K562 (cell line): ENCODE results near the gene GLIS2. TPM values are rescaled to one million over a fixed set of nuclear protein-coding genes. Genes with fewer than 3 reads are reported as not detected.

ENCODE experiments used
- ATAC-seq: fragments of 200-7000 bp; cut with Tn5 transposase; 3 replicates; pipeline ENCODE4 v1.9.1; 2020; ENCODE audit warnings: moderate library complexity
- BruUV-seq: library from RNA; stranded (reverse); fragments of 400-500 nt; replicated peaks from 2 replicates; lab custom pipeline; 2021; lab: Mats Ljungman, UMichigan
- CTCF ChIA-PET: fragments of 300-600 bp; formaldehyde crosslinking; extraction: SDS; loops from one replicate; lab custom pipeline; 2021; ENCODE audit warnings: low intra/inter-chr PET ratio; lab: Yijun Ruan, JAX
- POLR2A ChIA-PET: fragments of 300-600, 350-650 bp; sonication (Branson Sonifier 250); formaldehyde crosslinking; extraction: SDS; loops from one replicate; lab custom pipeline; 2021; ENCODE audit warnings: antibody characterized with exemption, inconsistent platforms; lab: Yijun Ruan, JAX
- DNase-seq, 4 experiments: peaks; one replicate each; pipeline versions ENCODE4 v3.0.0 to v3.0.0-alpha.2; 2011 to 2018; ENCODE audit warnings: low spot score in 3 of 4, mixed read lengths in 3 of 4; ENCODE audit errors: extremely low read depth in 1 of 4
- FAIRE-seq: peaks from 2 replicates; lab custom pipeline; 2011; peaks lifted over from hg19 to GRCh38; lab: Jason Lieb, UNC
- H2AFZ ChIP-seq: 2 replicates; pipeline ENCODE4 v1.6.0; 2011; ENCODE audit warnings: low read depth, low read length, control low read depth, inconsistent platforms
- H3K27ac ChIP-seq: fragments of 200-600 bp; 3 replicates; pipeline ENCODE4 v1.8.0; 2011; ENCODE audit warnings: low read depth, mild to moderate bottlenecking, control low read depth, inconsistent platforms, low read length, moderate library complexity, mixed read lengths; ENCODE audit errors: extremely low read depth
- H3K27me3 ChIP-seq, 2 experiments: fragments of 300-600 bp in 1 of 2; 2 replicates in 1 of 2; 3 replicates in 1 of 2; pipeline versions ENCODE4 v1.6.0 to v1.8.0; 2011; ENCODE audit warnings: inconsistent platforms in 2 of 2, low read length in 2 of 2, mild to moderate bottlenecking in 1 of 2, mixed read lengths in 1 of 2, moderate library complexity in 1 of 2; ENCODE audit not compliant: control insufficient read depth in 2 of 2, insufficient read depth in 2 of 2
- H3K36me3 ChIP-seq: fragments of 300-600 bp; 3 replicates; pipeline ENCODE4 v1.8.0; 2011; ENCODE audit warnings: mild to moderate bottlenecking, low read length, inconsistent platforms; ENCODE audit not compliant: control insufficient read depth, insufficient read depth
- H3K4me1 ChIP-seq, 2 experiments: fragments of 200-600 bp in 1 of 2; replicated peaks in 1 of 2; 2 replicates in 1 of 2; 3 replicates in 1 of 2; pipeline versions ENCODE4 v1.5.1 to v1.8.0; 2011; ENCODE audit warnings: inconsistent platforms in 2 of 2, low read length in 2 of 2, mild to moderate bottlenecking in 1 of 2, mixed read lengths in 1 of 2, moderate library complexity in 1 of 2; ENCODE audit not compliant: control insufficient read depth in 2 of 2, insufficient read depth in 2 of 2
- H3K4me2 ChIP-seq: 2 replicates; pipeline ENCODE4 v1.6.1; 2011; ENCODE audit warnings: low read length, control low read depth, inconsistent platforms, mixed read lengths; ENCODE audit not compliant: insufficient read depth
- H3K4me3 ChIP-seq: fragments of 200-600 bp; sonication (generic), shearing (Covaris generic); 2 replicates; pipeline ENCODE4 v1.5.1; 2016; ENCODE audit warnings: control low read depth, inconsistent platforms
- H3K79me2 ChIP-seq: fragments of 200-600 bp; 3 replicates; pipeline ENCODE4 v1.8.0; 2011; ENCODE audit warnings: low read length, inconsistent platforms; ENCODE audit not compliant: control insufficient read depth, insufficient read depth
- H3K9ac ChIP-seq, 2 experiments: 2 replicates each; pipeline versions ENCODE4 v1.6.0 to v1.6.1; 2011; ENCODE audit warnings: low read depth in 2 of 2, low read length in 2 of 2, control low read depth in 1 of 2, inconsistent platforms in 1 of 2, mild to moderate bottlenecking in 1 of 2, mixed read lengths in 1 of 2; ENCODE audit not compliant: insufficient read depth in 1 of 2
- H3K9me1 ChIP-seq: one replicate; pipeline ENCODE4 v1.6.0; 2011; ENCODE audit warnings: inconsistent platforms, mild to moderate bottlenecking, low read length, moderate library complexity; ENCODE audit not compliant: control insufficient read depth, insufficient read depth
- H3K9me3 ChIP-seq: replicated peaks from 2 replicates; pipeline ENCODE4 v1.5.1; 2011; ENCODE audit warnings: low read depth, low read length, inconsistent platforms; ENCODE audit not compliant: control insufficient read depth, insufficient read depth
- H4K20me1 ChIP-seq: replicated peaks from 2 replicates; pipeline ENCODE4 v1.6.1; 2011; ENCODE audit warnings: low read length, inconsistent platforms, mixed read lengths; ENCODE audit not compliant: control insufficient read depth, insufficient read depth
- ADNP ChIP-seq: fragments of 200-800 bp; sonication (Bioruptor generic); IDR thresholded peaks from 2 replicates; pipeline ENCODE4 v1.6.1; 2016; ENCODE audit warnings: missing genetic modification characterization, missing compliant biosample characterization
- AFF1 ChIP-seq, 2 experiments: fragments of 450-650 bp; IDR thresholded peaks; 2 replicates each; pipeline ENCODE4 v1.6.1; 2018; ENCODE audit warnings: mild to moderate bottlenecking in 2 of 2, low read depth in 1 of 2; ENCODE audit not compliant: partially characterized antibody in 2 of 2
- ATF6 ChIP-seq: sonication (generic); formaldehyde crosslinking; IDR thresholded peaks from 2 replicates; pipeline ENCODE4 v1.4.0; 2020; ENCODE audit warnings: mild to moderate bottlenecking, missing genetic modification reagents
- CCNT2 ChIP-seq: IDR thresholded peaks from 2 replicates; pipeline ENCODE4 v1.6.1; 2011; ENCODE audit warnings: borderline replicate concordance, low read depth, mild to moderate bottlenecking, moderate library complexity, mixed read lengths, low read length; ENCODE audit not compliant: insufficient read length; ENCODE audit errors: extremely low read depth
- CHD1 ChIP-seq: fragments of 200-600 bp; sonication (generic); IDR thresholded peaks from one replicate; pipeline ENCODE4 v1.6.1; 2012; ENCODE audit warnings: mild to moderate bottlenecking, moderate library complexity, low read length, inconsistent platforms
- LCOR ChIP-seq: sonication (generic); formaldehyde crosslinking; IDR thresholded peaks from 2 replicates; pipeline ENCODE4 v1.8.0; 2022; ENCODE audit warnings: mild to moderate bottlenecking, missing genetic modification reagents
- OTX1 ChIP-seq: fragments of 450-650 bp; formaldehyde crosslinking; IDR thresholded peaks from 2 replicates; pipeline ENCODE4 v1.4.0; 2022; ENCODE audit warnings: mild to moderate bottlenecking
- PCBP1 ChIP-seq: fragments of 200-400 bp; formaldehyde crosslinking; IDR thresholded peaks from 2 replicates; pipeline ENCODE4 v1.6.1; 2018; ENCODE audit warnings: mild to moderate bottlenecking, low read depth, low read length; ENCODE audit not compliant: poor library complexity, severe bottlenecking
- PRMT5 ChIP-seq: sonication (generic); formaldehyde crosslinking; IDR thresholded peaks from 2 replicates; pipeline ENCODE4 v1.5.0; 2020; ENCODE audit warnings: missing genetic modification reagents
- SAFB2 ChIP-seq: fragments of 200-400 bp; formaldehyde crosslinking; IDR thresholded peaks from 2 replicates; pipeline ENCODE4 v1.6.1; 2018; ENCODE audit warnings: borderline replicate concordance, low read length, low read depth, moderate library complexity; ENCODE audit not compliant: severe bottlenecking
- U2AF2 ChIP-seq: fragments of 200-400 bp; formaldehyde crosslinking; optimal IDR thresholded peaks from 2 replicates; pipeline ENCODE3; 2017; ENCODE audit warnings: low read depth, mild to moderate bottlenecking, low read length
- XRCC4 ChIP-seq: IDR thresholded peaks from one replicate; pipeline ENCODE4 v1.6.1; 2011; ENCODE audit not compliant: insufficient read depth, insufficient read length; ENCODE audit errors: extremely low read depth
- ZFP30 ChIP-seq: fragments of 250-450 bp; sonication (Bioruptor Pico); IDR thresholded peaks from 2 replicates; pipeline ENCODE4 v1.8.0; 2022; ENCODE audit warnings: moderate library complexity, mild to moderate bottlenecking, inconsistent platforms, borderline replicate concordance
- ZNF121 ChIP-seq: sonication (generic); formaldehyde crosslinking; conservative IDR thresholded peaks from 2 replicates; pipeline ENCODE4 v1.8.0; 2022; ENCODE audit warnings: missing genetic modification reagents
- ZNF146 ChIP-seq: IDR thresholded peaks from one replicate; pipeline ENCODE4 v1.6.1; 2018; ENCODE audit warnings: missing compliant biosample characterization; ENCODE audit not compliant: unreplicated experiment
- WGBS: fragments of 100-300 bp; shearing (Covaris generic); methylation state at CpG from one replicate; pipeline ENCODE4 v1.1.6; 2016; ENCODE audit warnings: low coverage, mixed read lengths; ENCODE audit not compliant: insufficient coverage; ENCODE audit errors: missing lambda C conversion rate; 5-methylcytosine and 5-hydroxymethylcytosine counted together
- in situ Hi-C: fragments of 300-500 bp; cut with MboI; formaldehyde crosslinking; loops from 4 replicates; pipeline ENCODE4 v1.15.0; 2018; ENCODE audit warnings: inconsistent platforms, mixed read lengths
- intact Hi-C: fragments of 100-400 bp; cut with micrococcal nuclease; formaldehyde crosslinking; loops from 2 replicates; pipeline ENCODE4 v1.14.2; 2022
- polyA plus RNA-seq, 8 experiments: library from polyadenylated mRNA; depleted of rRNA in 4 of 8; stranded (reverse) in 5 of 8; unstranded in 3 of 8; fragments of >200 nt; fragmentation: Nextera tagmentation in 2 of 8; fragmentation: Illumina TruSeq in 1 of 8; extraction: Ambion mirVana in 2 of 8; extraction: Trizol in 1 of 8; gene quantifications; 2 replicates each; pipeline versions ENCODE4 v1.2.1 to v1.2.3, GENCODE V29; 2011 to 2014; ENCODE audit warnings: inconsistent platforms in 1 of 8, missing spikeins in 1 of 8
- total RNA-seq, 7 experiments: library from RNA; depleted of rRNA in 6 of 7; stranded (reverse); fragments of >200 nt in 6 of 7; fragmentation: Illumina TruSeq in 2 of 7; extraction: Trizol in 2 of 7; gene quantifications; 2 replicates each; pipeline versions ENCODE4 v1.2.1 to v1.2.3, GENCODE V29; 2011 to 2021; ENCODE audit warnings: low replicate concordance in 1 of 7

Gene GLIS2
- total and polyA plus RNA-seq, 9 of the 15 experiments (the other 6 are each of a cell fraction or from before 2014, with no cell fraction given), result 0.10 to 9.0 (median 0.57) TPM

GRCh38 chr16:4275861-4276260 is 40.0 kb upstream of the GLIS2 start:
- in situ Hi-C loops, result no loop called here
- no peak for ATAC-seq
- no peak for FAIRE-seq
- intact Hi-C loops, result no loop called here
- H3K9ac ChIP-seq, result no peak overlapping the region
- ChIA-PET POLR2A (interaction anchor here (0.6 kb wide), 1 partner anchor 104 kb away, joined by 4 read pairs; no protein-coding TSS in a partner anchor), CTCF (no interaction called here)
- peaks cover 17% of the 10 kb centered on the region for H3K79me2 ChIP-seq
- no peak overlapping the region for H2AFZ ChIP-seq
- H3K9me3 ChIP-seq, result 0 out of 2 replicates have a peak, but pooled peaks cover 2% of the 10 kb centered on the region
- DNase-seq, result no peak
- no peak overlapping the region for H3K4me2 ChIP-seq
- no peak overlapping the region for H3K27ac ChIP-seq
- H3K36me3 ChIP-seq, result no peaks in the 10 kb centered on the region
- BruUV-seq, result no TSS peak
- H4K20me1 ChIP-seq, result no peaks in the 10 kb centered on the region
- TF ChIP-seq XRCC4 (no peak), CHD1 (no peak), ADNP (no peak), ZNF146 (CRISPR knock-in tag) (no peak), ZFP30 (CRISPR knock-in tag) (no peak), ATF6 (CRISPR knock-in tag) (no peak), ZNF121 (CRISPR knock-in tag) (no peak), SAFB2 (no peak), PCBP1 (no peak), OTX1 (CRISPR knock-in tag) (no peak), U2AF2 (no peak), LCOR (CRISPR knock-in tag) (no peak), AFF1 (IDR thresholded peaks at IDR 0.05; ENCODE audit: low read depth in 1 of 2, partially characterized antibody in 2 of 2) (no peak), CCNT2 (no peak), PRMT5 (CRISPR knock-in tag) (no peak)
- H3K9me1 ChIP-seq, result no peaks in the 10 kb centered on the region
- 60% methylated on average over 6 of the region's 6 CpGs for WGBS
- H3K4me3 ChIP-seq, result no peak overlapping the region
- no peaks in the 10 kb centered on the region for H3K27me3 ChIP-seq
- peaks cover 8 to 24% of the 10 kb centered on the region in 2 experiments; a peak in 4 of 5 replicates for H3K4me1 ChIP-seq
